Breast epithelium (tissue), 3 donors: ENCODE results near the gene SYTL1.

ENCODE experiments used
- CTCF ChIP-seq, 3 donors: fragments of 450-650 bp; IDR thresholded peaks; one replicate each; pipeline ENCODE4 v1.5.1; 2016 to 2017; ENCODE audit warnings: antibody characterized with exemption in 3 of 3, mild to moderate bottlenecking in 3 of 3, moderate library complexity in 3 of 3
- POLR2AphosphoS5 ChIP-seq, 3 donors: sonication (generic); formaldehyde crosslinking; IDR thresholded peaks; one replicate each; pipeline ENCODE4 v1.6.1; 2017; ENCODE audit warnings: antibody characterized with exemption in 3 of 3

GRCh38 chr1:27377760-27378495, 36.1 kb downstream of the SYTL1 start:
- no peak for TF ChIP-seq CTCF (IDR thresholded peaks at IDR 0.05)
- TF ChIP-seq POLR2AphosphoS5 (IDR thresholded peaks at IDR 0.05) = no peak
